PC-3 (cell line): ENCODE results near the gene SIN3B.

ENCODE experiments used
- CTCF ChIP-seq: fragments of 300-600 bp; sonication (generic); conservative IDR thresholded peaks from 2 replicates; pipeline ENCODE4 v1.5.1; 2017; ENCODE audit warnings: antibody characterized with exemption, low read depth, mild to moderate bottlenecking, low read length
- EZH2phosphoT487 ChIP-seq: fragments of 300-600 bp; sonication (generic); IDR thresholded peaks from 2 replicates; pipeline ENCODE4 v1.6.1; 2018; ENCODE audit warnings: mild to moderate bottlenecking, antibody characterized with exemption, low read length, borderline replicate concordance

GRCh38 chr19:16876904-16877361 lies 47.7 kb downstream of the SIN3B start:
- TF ChIP-seq CTCF (no peak), EZH2phosphoT487 (no peak)
